Astrocyte (in vitro differentiated cells and primary cell): ENCODE measurements around the gene EGLN1. TPM values are rescaled to one million over a fixed set of nuclear protein-coding genes. Genes with fewer than 3 reads are reported as not detected.
"Not testable (repeated sequence)": the region's sequence is repeated elsewhere in the genome, so short reads cannot be mapped to it uniquely, and the experiment has no call there.

ENCODE experiments used
- DNase-seq: peaks from one replicate; pipeline ENCODE4 v3.0.0-alpha.2; 2010; ENCODE audit warnings: low read depth
- FAIRE-seq: peaks from 2 replicates; lab custom pipeline; 2011; peaks lifted over from hg19 to GRCh38; lab: Jason Lieb, UNC
- H2AFZ ChIP-seq: 2 replicates; pipeline ENCODE4 v1.6.0; 2012; ENCODE audit warnings: low read depth, low read length, inconsistent platforms
- H3K27ac ChIP-seq: 2 replicates; pipeline ENCODE4 v1.5.1; 2011; ENCODE audit warnings: low read depth, low read length, inconsistent platforms
- H3K27me3 ChIP-seq: 2 replicates; pipeline ENCODE4 v1.6.0; 2011; ENCODE audit warnings: low read length, inconsistent platforms; ENCODE audit not compliant: insufficient read depth
- H3K36me3 ChIP-seq: 2 replicates; pipeline ENCODE4 v1.5.1; 2011; ENCODE audit warnings: low read length, inconsistent platforms; ENCODE audit not compliant: insufficient read depth
- H3K4me1 ChIP-seq: 2 replicates; pipeline ENCODE4 v1.5.1; 2011; ENCODE audit warnings: low read length, inconsistent platforms; ENCODE audit not compliant: insufficient read depth
- H3K4me2 ChIP-seq: 2 replicates; pipeline ENCODE4 v1.6.0; 2012; ENCODE audit warnings: low read length, inconsistent platforms
- H3K4me3 ChIP-seq: 2 replicates; pipeline ENCODE4 v1.5.1; 2011; ENCODE audit warnings: low read depth, mild to moderate bottlenecking, low read length, inconsistent platforms; ENCODE audit not compliant: insufficient read depth
- H3K79me2 ChIP-seq: 2 replicates; pipeline ENCODE4 v1.6.0; 2012; ENCODE audit warnings: mild to moderate bottlenecking, low read length, inconsistent platforms; ENCODE audit not compliant: insufficient read depth
- H3K9ac ChIP-seq: 2 replicates; pipeline ENCODE4 v1.6.0; 2012; ENCODE audit warnings: mild to moderate bottlenecking, low read length, inconsistent platforms
- H3K9me3 ChIP-seq: 2 replicates; pipeline ENCODE4 v1.5.1; 2012; ENCODE audit warnings: low read depth, mild to moderate bottlenecking, low read length, inconsistent platforms; ENCODE audit not compliant: insufficient read depth
- H4K20me1 ChIP-seq: 2 replicates; pipeline ENCODE4 v1.6.0; 2012; ENCODE audit warnings: low read length, inconsistent platforms; ENCODE audit not compliant: insufficient read depth
- H3K27ac Mint-ChIP-seq: one replicate; pipeline ENCODE4 v1.8.0; 2021; ENCODE audit warnings: mild to moderate bottlenecking, mixed read lengths; ENCODE audit not compliant: unreplicated experiment
- H3K27me3 Mint-ChIP-seq: one replicate; pipeline ENCODE4 v1.8.0; 2021; ENCODE audit warnings: low read depth, mixed read lengths; ENCODE audit not compliant: unreplicated experiment
- H3K36me3 Mint-ChIP-seq: one replicate; pipeline ENCODE4 v1.8.0; 2021; ENCODE audit warnings: low read depth, mixed read lengths; ENCODE audit not compliant: unreplicated experiment
- H3K4me1 Mint-ChIP-seq: one replicate; pipeline ENCODE4 v1.8.0; 2021; ENCODE audit warnings: low read depth, mixed read lengths; ENCODE audit not compliant: unreplicated experiment
- H3K4me3 Mint-ChIP-seq: one replicate; pipeline ENCODE4 v1.8.0; 2021; ENCODE audit warnings: mild to moderate bottlenecking, moderate library complexity, mixed read lengths; ENCODE audit not compliant: unreplicated experiment
- H3K9me3 Mint-ChIP-seq: one replicate; pipeline ENCODE4 v1.8.0; 2021; ENCODE audit warnings: mild to moderate bottlenecking, mixed read lengths; ENCODE audit not compliant: unreplicated experiment
- CTCF ChIP-seq: IDR thresholded peaks from 2 replicates; pipeline ENCODE4 v1.5.1; 2011; ENCODE audit warnings: low read depth, mild to moderate bottlenecking, inconsistent platforms, low read length, moderate library complexity; ENCODE audit not compliant: insufficient read depth
- EZH2 ChIP-seq: IDR thresholded peaks from 2 replicates; pipeline ENCODE4 v1.6.1; 2012; ENCODE audit warnings: mild to moderate bottlenecking, low read length, inconsistent platforms; ENCODE audit not compliant: insufficient read depth
- total RNA-seq: library from RNA; stranded (reverse); gene quantifications from 2 replicates; pipeline ENCODE4 v1.2.1, GENCODE V29; 2021

The EGLN1 gene
- total RNA-seq, 1 donor from 2014 or later, result 34.5 TPM

GRCh38 chr1:231430678-231431352 is 8.7 kb upstream of the EGLN1 start:
- H3K4me3 Mint-ChIP-seq, H3K4me2 ChIP-seq, H3K9me3 ChIP-seq, H3K36me3 ChIP-seq, H3K27me3 Mint-ChIP-seq, H3K79me2 ChIP-seq, H3K27me3 ChIP-seq, H3K4me1 ChIP-seq, H2AFZ ChIP-seq, H3K9ac ChIP-seq, DNase-seq, H3K27ac ChIP-seq, H3K36me3 Mint-ChIP-seq, H3K4me3 ChIP-seq, H3K4me1 Mint-ChIP-seq, H3K27ac Mint-ChIP-seq, H3K9me3 Mint-ChIP-seq, H4K20me1 ChIP-seq, FAIRE-seq: not testable (repeated sequence)

GRCh38 chr1:231428377-231428776 is 6.3 kb upstream of the EGLN1 start:
- Histone ChIP-seq H3K9me3 (no peaks in the 10 kb centered on the region), H3K79me2 (no peaks in the 10 kb centered on the region), H3K9ac (no peak overlapping the region), H3K4me3 (no peak overlapping the region), H3K36me3 (no peaks in the 10 kb centered on the region), H4K20me1 (no peaks in the 10 kb centered on the region), H3K27ac (no peak overlapping the region), H2AFZ (no peak overlapping the region), H3K4me2 (no peak overlapping the region), H3K27me3 (no peaks in the 10 kb centered on the region), H3K4me1 (no peaks in the 10 kb centered on the region)
- H3K27ac Mint-ChIP-seq, result no peak overlapping the region
- TF ChIP-seq EZH2, result no peak
- no peak for TF ChIP-seq CTCF
- H3K27me3 Mint-ChIP-seq, result peaks cover 8% of the 10 kb centered on the region
- H3K4me3 Mint-ChIP-seq, result no peak overlapping the region
- peaks cover 6% of the 10 kb centered on the region for H3K9me3 Mint-ChIP-seq
- H3K36me3 Mint-ChIP-seq, result no peaks in the 10 kb centered on the region
- DNase-seq (no peak), FAIRE-seq (no peak)
- peaks cover 2% of the 10 kb centered on the region for H3K4me1 Mint-ChIP-seq

GRCh38 chr1:231424950-231425805 is 3.1 kb upstream of the EGLN1 start:
- peaks cover 10% of the 10 kb centered on the region for H4K20me1 ChIP-seq
- peaks cover 6% of the 10 kb centered on the region for H3K4me1 Mint-ChIP-seq
- FAIRE-seq, result no peak
- no peaks in the 10 kb centered on the region for H3K9me3 ChIP-seq
- peaks cover 5% of the 10 kb centered on the region for H3K27me3 Mint-ChIP-seq
- DNase-seq, result no peak
- no peak overlapping the region for H3K4me2 ChIP-seq
- H3K27me3 ChIP-seq, result no peaks in the 10 kb centered on the region
- no peak overlapping the region for H2AFZ ChIP-seq
- H3K27ac Mint-ChIP-seq, result no peak overlapping the region
- H3K9ac ChIP-seq, result no peak overlapping the region
- no peak for TF ChIP-seq EZH2
- no peak for TF ChIP-seq CTCF
- H3K4me3 ChIP-seq, result no peak overlapping the region
- H3K79me2 ChIP-seq, result peaks cover 12% of the 10 kb centered on the region
- H3K4me1 ChIP-seq, result no peaks in the 10 kb centered on the region
- H3K36me3 Mint-ChIP-seq, result peaks cover 2% of the 10 kb centered on the region
- H3K4me3 Mint-ChIP-seq, result no peak overlapping the region
- H3K9me3 Mint-ChIP-seq, result peaks cover 4% of the 10 kb centered on the region
- H3K27ac ChIP-seq, result no peak overlapping the region
- no peaks in the 10 kb centered on the region for H3K36me3 ChIP-seq
